Nephron (organoid): Measurements from ENCODE around the gene PATE1.
"Not testable (repeated sequence)": the region's sequence is repeated elsewhere in the genome, so short reads cannot be mapped to it uniquely, and the experiment has no call there.

Experiments used
- H3K27ac Mint-ChIP-seq, 3 experiments: 2 replicates each; pipeline ENCODE4 v1.8.0; 2020; ENCODE audit warnings: mixed read lengths in 3 of 3, mild to moderate bottlenecking in 2 of 3, moderate library complexity in 1 of 3
- H3K27me3 Mint-ChIP-seq: 2 replicates; pipeline ENCODE4 v1.8.0; 2021; ENCODE audit warnings: low read depth, mild to moderate bottlenecking, moderate library complexity, mixed read lengths
- H3K36me3 Mint-ChIP-seq: 2 replicates; pipeline ENCODE4 v1.8.0; 2020; ENCODE audit warnings: low read depth, mixed read lengths
- H3K4me1 Mint-ChIP-seq: 2 replicates; pipeline ENCODE4 v1.8.0; 2020; ENCODE audit warnings: mixed read lengths
- H3K4me3 Mint-ChIP-seq, 3 experiments: 2 replicates each; pipeline ENCODE4 v1.8.0; 2020; ENCODE audit warnings: mild to moderate bottlenecking in 3 of 3, mixed read lengths in 3 of 3, moderate library complexity in 2 of 3
- H3K9me3 Mint-ChIP-seq: 2 replicates; pipeline ENCODE4 v1.8.0; 2020; ENCODE audit warnings: mixed read lengths
- TF ChIP-seq, protein P1 (sequence below), 3 experiments: fragments of 200-600 bp; sonication (generic); IDR thresholded peaks; one replicate each; pipeline ENCODE4 v1.5.0; 2021; ENCODE audit warnings: antibody characterized with exemption in 3 of 3; ENCODE audit not compliant: unreplicated experiment in 3 of 3

The PATE1 gene, protein sequence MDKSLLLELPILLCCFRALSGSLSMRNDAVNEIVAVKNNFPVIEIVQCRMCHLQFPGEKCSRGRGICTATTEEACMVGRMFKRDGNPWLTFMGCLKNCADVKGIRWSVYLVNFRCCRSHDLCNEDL

DNA sequence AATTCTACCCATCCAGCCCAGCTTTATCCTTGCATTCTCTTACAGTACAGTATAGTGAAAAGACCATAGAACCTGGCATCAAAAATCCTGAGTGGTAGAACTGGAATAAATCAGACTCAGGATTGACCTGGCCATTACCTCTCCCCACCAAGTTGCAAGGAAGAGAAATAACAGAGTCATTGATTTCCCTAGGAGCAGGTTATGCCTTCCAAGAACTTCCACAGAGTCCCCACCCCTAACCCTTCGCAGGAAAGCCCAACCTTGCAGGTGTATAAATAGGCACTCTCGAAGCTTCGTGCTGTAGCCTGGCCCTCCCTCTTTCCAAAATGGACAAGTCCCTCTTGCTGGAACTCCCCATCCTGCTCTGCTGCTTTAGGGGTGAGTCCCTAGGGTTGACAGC, at the start of gene PATE1:
Gene PATE1, plus strand, starts transcription at position 301 of the 400 bp plus-strand sequence. Its CDS starts 26 bp downstream, at position 327.
- Mint-ChIP-seq H3K27ac (no peak within 1 kb of the TSS), H3K27me3 (no peaks in the 10 kb centered on the region), H3K4me3 (no peak within 1 kb of the TSS), H3K4me1 (no peaks in the 10 kb centered on the region), H3K36me3 (no peaks in the 10 kb centered on the region), H3K9me3 (peaks cover 2% of the 10 kb centered on the region)
- TF ChIP-seq, protein P1, sequence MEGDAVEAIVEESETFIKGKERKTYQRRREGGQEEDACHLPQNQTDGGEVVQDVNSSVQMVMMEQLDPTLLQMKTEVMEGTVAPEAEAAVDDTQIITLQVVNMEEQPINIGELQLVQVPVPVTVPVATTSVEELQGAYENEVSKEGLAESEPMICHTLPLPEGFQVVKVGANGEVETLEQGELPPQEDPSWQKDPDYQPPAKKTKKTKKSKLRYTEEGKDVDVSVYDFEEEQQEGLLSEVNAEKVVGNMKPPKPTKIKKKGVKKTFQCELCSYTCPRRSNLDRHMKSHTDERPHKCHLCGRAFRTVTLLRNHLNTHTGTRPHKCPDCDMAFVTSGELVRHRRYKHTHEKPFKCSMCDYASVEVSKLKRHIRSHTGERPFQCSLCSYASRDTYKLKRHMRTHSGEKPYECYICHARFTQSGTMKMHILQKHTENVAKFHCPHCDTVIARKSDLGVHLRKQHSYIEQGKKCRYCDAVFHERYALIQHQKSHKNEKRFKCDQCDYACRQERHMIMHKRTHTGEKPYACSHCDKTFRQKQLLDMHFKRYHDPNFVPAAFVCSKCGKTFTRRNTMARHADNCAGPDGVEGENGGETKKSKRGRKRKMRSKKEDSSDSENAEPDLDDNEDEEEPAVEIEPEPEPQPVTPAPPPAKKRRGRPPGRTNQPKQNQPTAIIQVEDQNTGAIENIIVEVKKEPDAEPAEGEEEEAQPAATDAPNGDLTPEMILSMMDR (IDR thresholded peaks at IDR 0.05; ENCODE audit: unreplicated experiment in 3 of 3) = no peak

DNA sequence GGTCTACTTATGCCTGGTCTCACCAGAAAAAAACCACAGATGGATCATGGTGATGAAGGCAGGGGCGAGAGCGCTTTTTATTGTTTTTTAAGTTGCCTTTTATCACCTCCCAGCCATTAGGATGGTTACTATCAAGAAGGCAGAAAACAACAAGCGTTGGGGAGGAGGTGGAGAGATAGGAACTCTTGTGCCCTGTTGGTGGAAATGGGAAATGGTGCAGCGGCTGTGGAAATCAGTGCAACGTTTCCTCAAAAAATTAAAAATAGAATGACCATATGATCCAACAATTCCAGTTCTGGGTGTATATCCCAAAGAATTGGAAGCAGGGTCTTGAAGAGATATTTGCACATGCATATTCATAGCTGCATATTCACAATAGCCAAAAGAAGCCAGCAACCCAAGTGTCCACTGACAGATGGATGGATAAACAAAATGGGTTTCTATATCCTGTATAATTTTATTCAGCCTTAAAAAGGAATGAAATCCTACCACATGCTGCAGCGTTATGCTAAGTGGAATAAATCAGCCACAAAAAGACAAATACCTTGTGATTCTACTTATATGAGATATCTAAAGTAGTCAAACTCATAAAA, 45.0 kb upstream of the PATE1 start:
- Mint-ChIP-seq H3K4me3 (no peak overlapping the region), H3K27ac (no peak overlapping the region), H3K4me1 (no peaks in the 10 kb centered on the region), H3K27me3 (peaks cover 3% of the 10 kb centered on the region), H3K36me3 (no peaks in the 10 kb centered on the region), H3K9me3 (peaks cover 5% of the 10 kb centered on the region)
- TF ChIP-seq, protein P1 (IDR thresholded peaks at IDR 0.05; ENCODE audit: unreplicated experiment in 3 of 3) = no peak

DNA sequence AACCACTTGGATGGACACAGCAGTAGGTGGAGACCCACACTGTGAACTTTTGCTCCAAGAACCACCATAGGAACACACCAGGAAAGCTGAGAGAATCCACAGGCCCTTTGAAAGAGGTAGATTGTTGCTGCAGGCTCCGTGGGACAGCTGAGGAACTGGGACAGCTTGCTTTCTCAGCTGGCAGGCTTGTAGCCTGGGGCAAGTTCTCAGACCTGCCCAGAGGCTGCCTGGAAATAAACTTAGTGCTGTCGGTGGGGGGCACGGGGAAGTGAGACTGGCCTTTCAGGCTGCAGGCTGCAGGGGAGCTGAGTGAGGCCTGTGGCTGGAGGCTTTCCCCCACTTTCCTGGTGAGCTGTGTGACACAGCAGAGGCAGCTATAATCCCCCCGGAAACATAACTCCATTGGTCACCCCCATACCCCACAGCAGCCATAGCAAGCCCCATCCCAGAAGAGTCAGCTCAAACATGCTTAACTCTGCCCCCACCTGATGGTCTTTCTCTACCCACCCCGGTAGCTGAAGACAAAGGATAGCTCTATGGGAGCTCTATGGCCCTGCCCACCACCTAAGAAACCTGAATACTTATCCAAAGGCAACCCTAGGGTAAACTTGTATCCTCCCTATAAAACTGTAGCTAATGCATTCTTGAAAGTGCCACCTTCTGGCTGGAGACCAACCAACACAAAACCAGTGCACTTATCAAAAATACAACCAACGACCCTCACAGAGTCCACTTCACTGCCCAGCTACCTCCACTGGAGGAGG, 44.0 kb upstream of the PATE1 start:
- Mint-ChIP-seq H3K27ac (no peak overlapping the region), H3K27me3 (peaks cover 3% of the 10 kb centered on the region), H3K4me1 (no peaks in the 10 kb centered on the region), H3K4me3 (no peak overlapping the region), H3K36me3 (no peaks in the 10 kb centered on the region), H3K9me3 (peaks cover 9% of the 10 kb centered on the region)
- TF ChIP-seq, protein P1 (IDR thresholded peaks at IDR 0.05; ENCODE audit: unreplicated experiment in 3 of 3) = no peak

DNA sequence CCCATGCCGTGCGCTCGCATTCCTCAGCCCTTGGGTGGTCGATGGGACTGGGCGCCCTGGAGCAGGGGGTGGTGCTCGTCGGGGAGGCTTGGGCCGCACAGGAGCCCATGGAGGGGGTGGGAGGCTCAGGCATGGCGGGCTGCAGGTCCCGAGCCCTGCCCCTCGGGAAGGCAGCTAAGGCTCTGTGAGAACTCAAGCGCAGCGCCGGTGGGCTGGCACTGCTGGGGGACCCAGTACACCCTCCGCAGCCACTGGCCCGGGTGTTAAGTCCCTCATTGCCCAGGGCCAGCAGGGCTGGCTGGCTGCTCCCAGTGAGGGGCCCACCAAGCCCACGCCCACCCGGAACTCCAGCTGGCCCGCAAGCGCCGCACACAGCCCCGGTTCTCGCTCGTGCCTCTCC, 41.4 kb upstream of the PATE1 start:
- not testable (repeated sequence) for H3K4me1 Mint-ChIP-seq, H3K4me3 Mint-ChIP-seq, H3K27me3 Mint-ChIP-seq, H3K36me3 Mint-ChIP-seq, H3K27ac Mint-ChIP-seq
- H3K9me3 Mint-ChIP-seq = peaks cover 18% of the 10 kb centered on the region

DNA sequence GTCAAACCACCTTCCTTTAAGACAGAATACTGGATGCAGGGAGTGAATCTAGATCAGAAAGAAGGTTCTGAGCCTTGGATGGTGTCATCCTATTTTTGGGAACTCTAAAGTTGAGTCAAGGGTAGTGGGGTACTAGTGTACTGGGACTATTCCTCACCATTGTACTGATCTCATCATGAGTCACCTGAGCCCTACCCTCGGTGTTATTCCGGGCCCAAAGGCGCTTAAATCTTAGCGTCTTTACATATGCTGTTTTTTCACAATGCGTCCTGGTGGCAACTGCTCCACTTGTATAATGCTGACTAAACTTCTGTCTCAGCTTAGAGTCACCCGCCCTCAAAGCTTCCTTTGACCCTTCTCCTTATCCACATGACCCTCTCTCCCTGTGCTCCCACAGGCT, 25.3 kb upstream of the PATE1 start:
- no peaks in the 10 kb centered on the region for H3K36me3 Mint-ChIP-seq
- peaks cover 4% of the 10 kb centered on the region for H3K27me3 Mint-ChIP-seq
- H3K27ac Mint-ChIP-seq = no peak overlapping the region
- no peaks in the 10 kb centered on the region for H3K4me1 Mint-ChIP-seq
- TF ChIP-seq, protein P1 (IDR thresholded peaks at IDR 0.05; ENCODE audit: unreplicated experiment in 3 of 3) = no peak
- H3K9me3 Mint-ChIP-seq = peaks cover 7% of the 10 kb centered on the region
- no peak overlapping the region for H3K4me3 Mint-ChIP-seq

DNA sequence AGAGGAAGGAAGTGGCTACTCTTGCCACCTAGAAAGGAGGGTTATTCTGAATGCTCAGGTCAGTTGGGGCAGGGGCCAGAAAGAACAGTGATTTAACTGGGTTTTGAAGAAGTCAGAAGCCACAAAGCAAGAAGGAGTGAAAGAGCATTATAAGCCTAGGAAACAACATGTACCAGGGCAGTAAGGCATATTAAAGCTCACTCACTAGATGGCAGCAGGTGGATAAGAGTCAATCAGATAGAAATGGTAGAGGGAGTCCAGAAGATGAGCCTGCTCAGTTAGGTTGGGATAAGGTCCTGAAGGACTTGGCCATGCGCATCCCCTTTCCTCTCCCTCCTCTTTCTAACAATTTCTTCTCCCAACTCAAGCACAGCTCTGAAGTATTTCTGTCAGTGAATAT, 22.0 kb upstream of the PATE1 start:
- no peak overlapping the region for H3K4me3 Mint-ChIP-seq
- no peak overlapping the region for H3K27ac Mint-ChIP-seq
- TF ChIP-seq, protein P1 (IDR thresholded peaks at IDR 0.05; ENCODE audit: unreplicated experiment in 3 of 3) = peak in 1 of 3 experiments; percentile 12
- H3K4me1 Mint-ChIP-seq = no peaks in the 10 kb centered on the region
- H3K36me3 Mint-ChIP-seq = no peaks in the 10 kb centered on the region
- H3K9me3 Mint-ChIP-seq = no peaks in the 10 kb centered on the region
- H3K27me3 Mint-ChIP-seq = peaks cover 4% of the 10 kb centered on the region
